Placental epithelial cell (primary cell): ENCODE results near the gene SRGAP2. TPM values are rescaled to one million over a fixed set of nuclear protein-coding genes. Genes with fewer than 3 reads are reported as not detected.

ENCODE experiments used
- total RNA-seq: library from RNA; depleted of rRNA; stranded (reverse); fragments of >200 nt; gene quantifications from 2 replicates; pipeline ENCODE4 v1.2.3, GENCODE V29; 2012

SRGAP2 gene
- 227 and 283 TPM in 2 replicates for total RNA-seq

GRCh38 chr1:206203364-206204158, at the start of gene SRGAP2:
Gene SRGAP2 (plus strand): TSS chr1:206203541. CDS start chr1:206205971, 2,430 bp downstream.

GRCh38 chr1:206202789-206203363, 465 bp upstream of the SRGAP2 start, which contains the start of gene FAM72A:
Gene FAM72A (minus strand): TSS chr1:206202839. CDS start chr1:206202025, 814 bp downstream.

Other genes starting within 250 kb of the SRGAP2 start
- gene RAB7B, start 200.1 kb upstream of the SRGAP2 start, total RNA-seq: 1.6 and 2.1 TPM in 2 replicates
- gene CTSE, start 179.6 kb upstream of the SRGAP2 start, total RNA-seq: not detected in 2 replicates
- gene RHEX, start 150.4 kb upstream of the SRGAP2 start, total RNA-seq: not detected in 2 replicates
- gene AVPR1B, start 86.2 kb upstream of the SRGAP2 start, total RNA-seq: not detected in 2 replicates
- 11.8 and 14.9 TPM in 2 replicates for gene FAM72A, start 702 bp upstream of the SRGAP2 start, total RNA-seq